H1 (cell line): ENCODE results near the gene ASAP2. TPM values are rescaled to one million over a fixed set of nuclear protein-coding genes. Genes with fewer than 3 reads are reported as not detected.

Source experiments
- CTCF ChIA-PET: fragments of 300-600 bp; sonication (Branson Sonifier 250); formaldehyde crosslinking; loops from one replicate; lab custom pipeline; 2021; ENCODE audit not compliant: partially characterized antibody; lab: Charles Lee
- POLR2A ChIA-PET: fragments of 300-600 bp; sonication (Branson Sonifier 250); formaldehyde crosslinking; loops from one replicate; lab custom pipeline; 2021; ENCODE audit warnings: inconsistent platforms; ENCODE audit not compliant: partially characterized antibody; lab: Charles Lee
- DNase-seq, 2 experiments: peaks; one replicate each; pipeline versions ENCODE4 v3.0.0 to v3.0.0-alpha.2; 2010 to 2022; ENCODE audit warnings: low spot score in 2 of 2, low read depth in 1 of 2, mixed read lengths in 1 of 2
- FAIRE-seq: peaks from 2 replicates; lab custom pipeline; 2011; peaks lifted over from hg19 to GRCh38; lab: Jason Lieb, UNC
- H2AFZ ChIP-seq: 2 replicates; pipeline ENCODE4 v1.8.1; 2012; ENCODE audit warnings: low read length, inconsistent platforms
- H2AK5ac ChIP-seq: 2 replicates; pipeline ENCODE4 v1.6.1; 2013; ENCODE audit warnings: low read depth, low read length
- H2BK120ac ChIP-seq: replicated peaks from 2 replicates; pipeline ENCODE3; 2013; ENCODE audit warnings: low read depth, low read length, inconsistent platforms
- H2BK12ac ChIP-seq: 2 replicates; pipeline ENCODE4 v1.6.1; 2013; ENCODE audit warnings: low read depth, low read length
- H2BK15ac ChIP-seq: 2 replicates; pipeline ENCODE4 v1.6.1; 2013; ENCODE audit warnings: low read length
- H2BK20ac ChIP-seq: 2 replicates; pipeline ENCODE4 v1.6.1; 2013; ENCODE audit warnings: low read length
- H2BK5ac ChIP-seq: 2 replicates; pipeline ENCODE4 v1.6.1; 2013; ENCODE audit warnings: low read depth, low read length
- H3K14ac ChIP-seq: 2 replicates; pipeline ENCODE4 v1.6.1; 2013; ENCODE audit warnings: inconsistent platforms; ENCODE audit not compliant: insufficient read length
- H3K18ac ChIP-seq: 2 replicates; pipeline ENCODE4 v1.6.1; 2013; ENCODE audit warnings: low read length; ENCODE audit errors: extremely low read depth
- H3K23ac ChIP-seq: 2 replicates; pipeline ENCODE4 v1.6.1; 2013; ENCODE audit warnings: inconsistent platforms; ENCODE audit not compliant: insufficient read length
- H3K23me2 ChIP-seq: 2 replicates; pipeline ENCODE4 v1.6.1; 2013; ENCODE audit warnings: low read depth, low read length
- H3K27ac ChIP-seq: 2 replicates; pipeline ENCODE4 v1.6.1; 2011; ENCODE audit warnings: low read depth, low read length, inconsistent platforms
- H3K27me3 ChIP-seq, 4 experiments: replicated peaks in 1 of 4; 1 replicate in 1 of 4; 2 replicates in 3 of 4; pipeline versions ENCODE4 v1.6.1 to v1.8.1; 2011 to 2013; ENCODE audit warnings: low read length in 3 of 4, mild to moderate bottlenecking in 3 of 4, inconsistent platforms in 2 of 4, mixed read lengths in 2 of 4, moderate library complexity in 1 of 4; ENCODE audit not compliant: control insufficient read depth in 3 of 4, insufficient read depth in 3 of 4; ENCODE audit errors: extremely low read depth in 1 of 4
- H3K36me3 ChIP-seq, 4 experiments: 2 replicates each; pipeline versions ENCODE4 v1.6.1 to v1.8.1; 2011 to 2013; ENCODE audit warnings: mild to moderate bottlenecking in 4 of 4, low read length in 3 of 4, moderate library complexity in 2 of 4, control low read depth in 1 of 4, inconsistent platforms in 1 of 4; ENCODE audit not compliant: insufficient read depth in 4 of 4, control insufficient read depth in 2 of 4
- H3K4ac ChIP-seq: replicated peaks from 2 replicates; pipeline ENCODE3; 2013; ENCODE audit warnings: low read length, low read depth, mixed read lengths, inconsistent platforms; ENCODE audit not compliant: insufficient read length
- H3K4me1 ChIP-seq, 4 experiments: replicated peaks in 1 of 4; 1 replicate in 1 of 4; 2 replicates in 3 of 4; pipeline versions ENCODE4 v1.6.1 to v1.8.1; 2011 to 2013; ENCODE audit warnings: low read length in 3 of 4, inconsistent platforms in 2 of 4, mixed read lengths in 1 of 4; ENCODE audit not compliant: insufficient read depth in 4 of 4, control insufficient read depth in 3 of 4
- H3K4me2 ChIP-seq, 2 experiments: 2 replicates each; pipeline versions ENCODE4 v1.6.1 to v1.8.1; 2011 to 2013; ENCODE audit warnings: low read depth in 2 of 2, low read length in 2 of 2, control low read depth in 1 of 2, inconsistent platforms in 1 of 2, mild to moderate bottlenecking in 1 of 2; ENCODE audit not compliant: insufficient read depth in 1 of 2
- H3K4me3 ChIP-seq, 4 experiments: fragments of 200-600, 300-600 bp in 1 of 4; sonication (generic), shearing (Covaris generic), sonication (Bioruptor Twin) in 1 of 4; 2 replicates each; pipeline versions ENCODE4 v1.5.1 to v1.8.1; 2011 to 2016; ENCODE audit warnings: low read length in 4 of 4, low read depth in 3 of 4, control low read depth in 2 of 4, inconsistent platforms in 2 of 4, mild to moderate bottlenecking in 2 of 4, mixed read lengths in 1 of 4, moderate library complexity in 1 of 4; ENCODE audit not compliant: insufficient read depth in 2 of 4; ENCODE audit errors: extremely low read depth in 1 of 4
- H3K56ac ChIP-seq: replicated peaks from 2 replicates; pipeline ENCODE3; 2013; ENCODE audit warnings: low read depth, mild to moderate bottlenecking, mixed read lengths, low read length, inconsistent platforms; ENCODE audit not compliant: insufficient read length
- H3K79me1 ChIP-seq: 2 replicates; pipeline ENCODE4 v1.6.1; 2013; ENCODE audit warnings: low read depth, low read length, control low read depth
- H3K79me2 ChIP-seq, 2 experiments: 2 replicates each; pipeline versions ENCODE4 v1.6.1 to v1.8.1; 2012 to 2013; ENCODE audit warnings: low read length in 2 of 2, mild to moderate bottlenecking in 2 of 2, inconsistent platforms in 1 of 2; ENCODE audit not compliant: insufficient read depth in 2 of 2, control insufficient read depth in 1 of 2
- H3K9ac ChIP-seq, 4 experiments: replicated peaks in 1 of 4; 1 replicate in 1 of 4; 2 replicates in 3 of 4; pipeline versions ENCODE4 v1.6.1 to v1.8.1; 2011 to 2013; ENCODE audit warnings: low read depth in 3 of 4, low read length in 3 of 4, control low read depth in 2 of 4, mild to moderate bottlenecking in 2 of 4, moderate library complexity in 2 of 4, inconsistent platforms in 1 of 4; ENCODE audit errors: extremely low read depth in 1 of 4
- H3K9me3 ChIP-seq, 2 experiments: 2 replicates each; pipeline versions ENCODE4 v1.6.1 to v1.8.1; 2012 to 2013; ENCODE audit warnings: mild to moderate bottlenecking in 2 of 2, moderate library complexity in 2 of 2, control low read depth in 1 of 2, inconsistent platforms in 1 of 2, low read depth in 1 of 2, low read length in 1 of 2, mixed read lengths in 1 of 2; ENCODE audit not compliant: insufficient read depth in 2 of 2
- H4K20me1 ChIP-seq, 2 experiments: replicated peaks in 1 of 2; 2 replicates each; pipeline versions ENCODE3 to v1.8.1; 2011 to 2013; ENCODE audit warnings: inconsistent platforms in 2 of 2, low read length in 2 of 2, mild to moderate bottlenecking in 1 of 2; ENCODE audit not compliant: insufficient read depth in 2 of 2, control insufficient read depth in 1 of 2
- H4K5ac ChIP-seq: 2 replicates; pipeline ENCODE4 v1.6.1; 2013; ENCODE audit warnings: low read length, low read depth, mixed read lengths, inconsistent platforms; ENCODE audit not compliant: insufficient read length
- H4K8ac ChIP-seq: 2 replicates; pipeline ENCODE4 v1.8.0; 2013; ENCODE audit warnings: mild to moderate bottlenecking, moderate library complexity, low read length, inconsistent platforms; ENCODE audit not compliant: insufficient read depth; ENCODE audit errors: extremely low read depth
- H4K91ac ChIP-seq: replicated peaks from 2 replicates; pipeline ENCODE3; 2013; ENCODE audit warnings: low read length, mixed read lengths, inconsistent platforms; ENCODE audit not compliant: insufficient read length
- CBX5 ChIP-seq: fragments of 300-800, 300-1000 bp; sonication (generic); IDR thresholded peaks from 2 replicates; pipeline ENCODE4 v1.7.1; 2016; ENCODE audit warnings: antibody characterized with exemption, low read length, low read depth
- CHD2 ChIP-seq: IDR thresholded peaks from 2 replicates; pipeline ENCODE4 v1.6.1; 2012; ENCODE audit warnings: low read length, improper control_type of control experiment
- KDM1A ChIP-seq: fragments of 200-600, 300-600 bp; sonication (generic); IDR thresholded peaks from 2 replicates; pipeline ENCODE4 v1.7.1; 2016; ENCODE audit warnings: mild to moderate bottlenecking, low read length, borderline replicate concordance
- KDM4A ChIP-seq: IDR thresholded peaks from one replicate; pipeline ENCODE4 v1.7.1; 2012; ENCODE audit warnings: low read depth, mild to moderate bottlenecking, moderate library complexity, low read length, inconsistent platforms; ENCODE audit not compliant: severe bottlenecking
- POLR2AphosphoS5 ChIP-seq: IDR thresholded peaks from 2 replicates; pipeline ENCODE4 v1.6.1; 2011; ENCODE audit warnings: low read depth, low read length
- RAD21 ChIP-seq, 2 experiments: IDR thresholded peaks in 1 of 2; conservative IDR thresholded peaks in 1 of 2; 2 replicates each; pipeline ENCODE4 v1.6.1; 2011; ENCODE audit warnings: low read depth in 2 of 2, low read length in 2 of 2, improper control_type of control experiment in 1 of 2, inconsistent platforms in 1 of 2, mild to moderate bottlenecking in 1 of 2, moderate library complexity in 1 of 2
- RBBP5 ChIP-seq: IDR thresholded peaks from 2 replicates; pipeline ENCODE4 v1.7.1; 2012; ENCODE audit warnings: low read depth, mild to moderate bottlenecking, inconsistent platforms, low read length, moderate library complexity, borderline replicate concordance
- SP4 ChIP-seq: IDR thresholded peaks from 2 replicates; pipeline ENCODE4 v1.6.1; 2012; ENCODE audit warnings: low read length, inconsistent platforms
- SRF ChIP-seq: IDR thresholded peaks from 2 replicates; pipeline ENCODE4 v1.6.1; 2011; ENCODE audit warnings: mild to moderate bottlenecking, low read depth, low read length, moderate library complexity
- WGBS, 2 experiments: shearing (Covaris generic) in 1 of 2; methylation state at CpG; one replicate each; pipeline versions ENCODE4 v1.1.6 to v1.1.7; 2013 to 2015; ENCODE audit warnings: low lambda C conversion rate in 2 of 2, mixed read lengths in 2 of 2, inconsistent platforms in 1 of 2, low coverage in 1 of 2, missing lambda C conversion rate in 1 of 2; ENCODE audit not compliant: insufficient replicate concordance in 2 of 2, insufficient coverage in 1 of 2, insufficient read length in 1 of 2; ENCODE audit errors: extremely low coverage in 1 of 2, missing lambda C conversion rate in 1 of 2; 5-methylcytosine and 5-hydroxymethylcytosine counted together
- polyA plus RNA-seq, 7 experiments: library from polyadenylated mRNA; depleted of rRNA in 3 of 7; stranded (reverse) in 5 of 7; unstranded in 2 of 7; fragments of >200 nt in 5 of 7; fragments of 200-250 nt in 2 of 7; gene quantifications; 1 replicate in 5 of 7; 2 replicates in 1 of 7; 4 replicates in 1 of 7; pipeline versions ENCODE4 v1.2.1 to v1.2.3, GENCODE V29; 2011 to 2013; ENCODE audit warnings: missing spikeins in 2 of 7, mixed read lengths in 2 of 7
- total RNA-seq: library from RNA; stranded (reverse); fragmentation: NEBNext Ultra II Directional; extraction: Animal tissue kit (Norgen Biotek cat#: 25700); gene quantifications from 2 replicates; pipeline ENCODE4 v1.2.1, GENCODE V29; 2021
- TF ChIP-seq, protein P1 (sequence below): IDR thresholded peaks from 2 replicates; pipeline ENCODE4 v1.6.1; 2012; ENCODE audit warnings: low read length, inconsistent platforms
- TF ChIP-seq, protein P2 (sequence below): IDR thresholded peaks from 2 replicates; pipeline ENCODE4 v1.6.1; 2011; ENCODE audit warnings: low read length, improper control_type of control experiment

Gene ASAP2
- total and polyA plus RNA-seq, 2 of the 8 experiments (the other 6 are each of a cell fraction or from before 2014, with no cell fraction given) = 10.2 to 18.7 TPM

GRCh38 chr2:9394816-9395215, 188.2 kb downstream of the ASAP2 start:
- H4K8ac ChIP-seq = no peak overlapping the region
- H2AFZ ChIP-seq = no peak overlapping the region
- H2BK12ac ChIP-seq = no peak overlapping the region
- H3K14ac ChIP-seq = no peak overlapping the region
- H2AK5ac ChIP-seq = no peak overlapping the region
- H2BK20ac ChIP-seq = no peak overlapping the region
- H3K9me3 ChIP-seq = no peaks in the 10 kb centered on the region
- no peak overlapping the region for H4K91ac ChIP-seq
- POLR2A ChIA-PET = no interaction called here
- no peak overlapping the region for H3K4me2 ChIP-seq
- no peak overlapping the region for H3K18ac ChIP-seq
- H3K27me3 ChIP-seq = no peaks in the 10 kb centered on the region
- H2BK5ac ChIP-seq = no peak overlapping the region
- H3K4me3 ChIP-seq = no peak overlapping the region
- FAIRE-seq (no peak), DNase-seq (no peak)
- H3K4me1 ChIP-seq = peaks cover 4 to 7% (median 5%) of the 10 kb centered on the region in 4 experiments; a peak in 6 of 7 replicates
- H3K4ac ChIP-seq = no peak overlapping the region
- H4K5ac ChIP-seq = no peak overlapping the region
- no peak overlapping the region for H3K9ac ChIP-seq
- H3K36me3 ChIP-seq = no peaks in the 10 kb centered on the region; a peak in 2 of 8 replicates
- H3K27ac ChIP-seq = no peak overlapping the region
- no peak overlapping the region for H3K23ac ChIP-seq
- H2BK120ac ChIP-seq = no peak overlapping the region
- H3K56ac ChIP-seq = no peak overlapping the region
- H2BK15ac ChIP-seq = no peak overlapping the region
- 94% methylated on average over 15 of the region's 15 CpGs; no CpG with 5 or more reads in 1 of the 2 experiments for WGBS, 2 experiments
- H3K79me1 ChIP-seq = no peaks in the 10 kb centered on the region
- no peaks in the 10 kb centered on the region for H3K79me2 ChIP-seq
- H3K23me2 ChIP-seq = no peaks in the 10 kb centered on the region
- H4K20me1 ChIP-seq = peaks cover 2 to 4% of the 10 kb centered on the region in 2 experiments
- CTCF ChIA-PET = interaction anchor here (0.6 kb wide), 1 partner anchor 524 kb away, joined by 3 read pairs; no protein-coding TSS in a partner anchor
- TF ChIP-seq, protein P1, sequence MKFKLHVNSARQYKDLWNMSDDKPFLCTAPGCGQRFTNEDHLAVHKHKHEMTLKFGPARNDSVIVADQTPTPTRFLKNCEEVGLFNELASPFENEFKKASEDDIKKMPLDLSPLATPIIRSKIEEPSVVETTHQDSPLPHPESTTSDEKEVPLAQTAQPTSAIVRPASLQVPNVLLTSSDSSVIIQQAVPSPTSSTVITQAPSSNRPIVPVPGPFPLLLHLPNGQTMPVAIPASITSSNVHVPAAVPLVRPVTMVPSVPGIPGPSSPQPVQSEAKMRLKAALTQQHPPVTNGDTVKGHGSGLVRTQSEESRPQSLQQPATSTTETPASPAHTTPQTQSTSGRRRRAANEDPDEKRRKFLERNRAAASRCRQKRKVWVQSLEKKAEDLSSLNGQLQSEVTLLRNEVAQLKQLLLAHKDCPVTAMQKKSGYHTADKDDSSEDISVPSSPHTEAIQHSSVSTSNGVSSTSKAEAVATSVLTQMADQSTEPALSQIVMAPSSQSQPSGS = no peak
- TF ChIP-seq SP4 (no peak), RBBP5 (no peak), KDM1A (no peak), SRF (no peak), CHD2 (no peak), CBX5 (no peak), RAD21 (IDR thresholded peaks at IDR 0.05 in 1 of 2, conservative IDR thresholded peaks at IDR 0.05 in 1 of 2; ENCODE audit: low read depth in 2 of 2, low read length in 2 of 2) (no peak), POLR2AphosphoS5 (no peak), KDM4A (no peak)
- TF ChIP-seq, protein P2, sequence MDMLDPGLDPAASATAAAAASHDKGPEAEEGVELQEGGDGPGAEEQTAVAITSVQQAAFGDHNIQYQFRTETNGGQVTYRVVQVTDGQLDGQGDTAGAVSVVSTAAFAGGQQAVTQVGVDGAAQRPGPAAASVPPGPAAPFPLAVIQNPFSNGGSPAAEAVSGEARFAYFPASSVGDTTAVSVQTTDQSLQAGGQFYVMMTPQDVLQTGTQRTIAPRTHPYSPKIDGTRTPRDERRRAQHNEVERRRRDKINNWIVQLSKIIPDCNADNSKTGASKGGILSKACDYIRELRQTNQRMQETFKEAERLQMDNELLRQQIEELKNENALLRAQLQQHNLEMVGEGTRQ = no peak
